Calu3 (cell line): ENCODE results near the gene SLC27A5. TPM values are rescaled to one million over a fixed set of nuclear protein-coding genes. Genes with fewer than 3 reads are reported as not detected.
A peak's percentile ranks its signal among the peaks of the same experiment; 100 is the strongest.
"Not testable (repeated sequence)": the region's sequence is repeated elsewhere in the genome, so short reads cannot be mapped to it uniquely, and the experiment has no call there.

ENCODE experiments used
- BruUV-seq: library from RNA; stranded (reverse); fragments of 400-500 nt; replicated peaks from 2 replicates; lab custom pipeline; 2021; lab: Mats Ljungman, UMichigan
- CTCF ChIA-PET: fragments of 300-600 bp; sonication (Branson Sonifier 250); formaldehyde crosslinking; loops from one replicate; lab custom pipeline; 2022; ENCODE audit warnings: antibody characterized with exemption; lab: Charles Lee
- DNase-seq: peaks from one replicate; pipeline ENCODE4 v3.0.0; 2022
- H3K27ac Mint-ChIP-seq: one replicate; pipeline ENCODE4 v1.8.0; 2022; ENCODE audit warnings: mixed read lengths; ENCODE audit not compliant: unreplicated experiment
- H3K27me3 Mint-ChIP-seq: one replicate; pipeline ENCODE4 v1.8.0; 2022; ENCODE audit warnings: mixed read lengths; ENCODE audit not compliant: unreplicated experiment
- H3K36me3 Mint-ChIP-seq: one replicate; pipeline ENCODE4 v1.8.0; 2022; ENCODE audit warnings: mild to moderate bottlenecking, moderate library complexity, mixed read lengths; ENCODE audit not compliant: insufficient read depth, unreplicated experiment
- H3K4me1 Mint-ChIP-seq: one replicate; pipeline ENCODE4 v1.8.0; 2022; ENCODE audit warnings: mild to moderate bottlenecking, low read depth, mixed read lengths; ENCODE audit not compliant: unreplicated experiment
- H3K4me3 Mint-ChIP-seq: one replicate; pipeline ENCODE4 v1.8.0; 2022; ENCODE audit warnings: mild to moderate bottlenecking, low read depth, moderate library complexity, mixed read lengths; ENCODE audit not compliant: unreplicated experiment
- H3K9me3 Mint-ChIP-seq: one replicate; pipeline ENCODE4 v1.8.0; 2022; ENCODE audit warnings: low read depth, mixed read lengths; ENCODE audit not compliant: unreplicated experiment
- CTCF ChIP-seq: fragments of 200-600 bp; IDR thresholded peaks from one replicate; pipeline ENCODE4 v1.8.0; 2022; ENCODE audit warnings: antibody characterized with exemption; ENCODE audit not compliant: unreplicated experiment
- intact Hi-C: fragments of 100-400 bp; cut with micrococcal nuclease; formaldehyde crosslinking; loops from one replicate; pipeline ENCODE4 v1.10.0; 2022; ENCODE audit not compliant: unreplicated experiment
- total RNA-seq: library from RNA; stranded (reverse); gene quantifications from 2 replicates; pipeline ENCODE4 v1.2.3, GENCODE V29; 2022

SLC27A5 gene
- total RNA-seq, 1 experiment from 2014 or later, result 3.7 TPM

GRCh38 chr19:58544591-58545285 is 32.9 kb upstream of the SLC27A5 start:
- H3K4me3 Mint-ChIP-seq, result peak overlapping the region; percentile 96
- CTCF ChIA-PET, result interaction anchor here (0.6 to 1.9 kb wide), 2 partner anchors 25 to 86 kb away, joined by 6 to 28 read pairs; partner anchors contain the start of gene ZBTB45
- H3K36me3 Mint-ChIP-seq, result peaks cover 64% of the 10 kb centered on the region
- H3K27me3 Mint-ChIP-seq, result peaks cover 37% of the 10 kb centered on the region
- peak; percentile 88 for DNase-seq
- H3K4me1 Mint-ChIP-seq, result peaks cover 17% of the 10 kb centered on the region
- H3K9me3 Mint-ChIP-seq, result no peaks in the 10 kb centered on the region
- no TSS peak for BruUV-seq
- intact Hi-C loops, result loop anchor here (2.0 kb wide), 1 partner anchor 28 kb away; the partner anchor contains the start of gene MZF1
- H3K27ac Mint-ChIP-seq, result peak overlapping the region; percentile 95
- no peak for TF ChIP-seq CTCF

- Mint-ChIP-seq H3K27ac (peak within 1 kb of the TSS; percentile 95), H3K27me3 (peaks cover 44% of the 10 kb centered on the region), H3K4me1 (peaks cover 17% of the 10 kb centered on the region), H3K9me3 (no peaks in the 10 kb centered on the region), H3K36me3 (peaks cover 58% of the 10 kb centered on the region), H3K4me3 (peak within 1 kb of the TSS; percentile 96)
- TSS peak; percentile 96 for BruUV-seq
- CTCF ChIA-PET, result interaction anchor here (0.8 to 1.9 kb wide), 4 partner anchors 12 to 32 kb away, joined by 3 to 28 read pairs (median 4); partner anchors contain the start of gene ZBTB45
- DNase-seq, result peak; percentile 100
- intact Hi-C loops, result loop anchor here (2.0 kb wide), 1 partner anchor 29 kb away; the partner anchor contains the start of gene MZF1
- TF ChIP-seq CTCF, result no peak
Observed at GRCh38 chr19:58543826-58544590, 32.2 kb upstream of the SLC27A5 start, which contains the start of gene TRIM28. Gene TRIM28, plus strand, starts transcription at chr19:58544064. Its CDS starts 694 bp downstream, at chr19:58544758.

GRCh38 chr19:58542641-58543372 is 31.0 kb upstream of the SLC27A5 start:
- Mint-ChIP-seq H3K27me3 (peaks cover 56% of the 10 kb centered on the region), H3K36me3 (peaks cover 53% of the 10 kb centered on the region), H3K4me1 (peaks cover 24% of the 10 kb centered on the region), H3K4me3 (peak overlapping the region; percentile 96), H3K27ac (peak overlapping the region; percentile 95)
- H3K9me3 Mint-ChIP-seq, BruUV-seq, DNase-seq, intact Hi-C loops: not testable (repeated sequence)
- CTCF ChIA-PET, result interaction anchor here (0.9 to 1.9 kb wide), 3 partner anchors 11 to 33 kb away, joined by 3 to 28 read pairs (median 4); partner anchors contain the start of gene ZBTB45

GRCh38 chr19:58539169-58539559 is 27.4 kb upstream of the SLC27A5 start:
- BruUV-seq, CTCF ChIA-PET, DNase-seq, H3K27ac Mint-ChIP-seq, intact Hi-C loops, H3K9me3 Mint-ChIP-seq: not testable (repeated sequence)
- Mint-ChIP-seq H3K4me3 (peak overlapping the region; percentile 62), H3K4me1 (peaks cover 11% of the 10 kb centered on the region), H3K27me3 (peaks cover 62% of the 10 kb centered on the region), H3K36me3 (peaks cover 21% of the 10 kb centered on the region)
